CD4-positive, alpha-beta T cell treated with Interleukin-10 for 1 hour (primary cell): ENCODE data around the gene TYSND1.
"Not testable (repeated sequence)": the region's sequence is repeated elsewhere in the genome, so short reads cannot be mapped to it uniquely, and the experiment has no call there.

Experiments used
- DNase-seq: peaks from one replicate; pipeline ENCODE4 v3.0.0-alpha.2; 2020

TYSND1 gene

DNA sequence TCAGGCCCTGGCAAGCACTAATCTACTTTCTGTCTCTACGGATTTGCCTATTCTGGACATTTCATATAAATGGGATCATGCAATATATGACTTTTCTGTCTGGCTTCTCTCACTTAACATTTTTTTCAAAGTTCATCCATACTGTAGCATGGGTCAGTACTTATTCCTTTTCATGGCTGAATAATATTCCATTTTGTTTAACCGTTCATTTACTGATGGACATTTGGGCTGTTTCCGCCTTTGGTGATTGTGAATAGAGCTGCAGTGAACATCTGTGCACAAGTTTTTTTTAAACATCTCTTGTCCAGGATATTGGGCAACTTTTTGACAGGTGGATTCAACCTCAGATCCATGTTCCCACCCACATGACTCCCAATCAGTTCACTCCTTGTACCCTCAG is 44.8 kb downstream of the TYSND1 start:
- DNase-seq = no peak

DNA sequence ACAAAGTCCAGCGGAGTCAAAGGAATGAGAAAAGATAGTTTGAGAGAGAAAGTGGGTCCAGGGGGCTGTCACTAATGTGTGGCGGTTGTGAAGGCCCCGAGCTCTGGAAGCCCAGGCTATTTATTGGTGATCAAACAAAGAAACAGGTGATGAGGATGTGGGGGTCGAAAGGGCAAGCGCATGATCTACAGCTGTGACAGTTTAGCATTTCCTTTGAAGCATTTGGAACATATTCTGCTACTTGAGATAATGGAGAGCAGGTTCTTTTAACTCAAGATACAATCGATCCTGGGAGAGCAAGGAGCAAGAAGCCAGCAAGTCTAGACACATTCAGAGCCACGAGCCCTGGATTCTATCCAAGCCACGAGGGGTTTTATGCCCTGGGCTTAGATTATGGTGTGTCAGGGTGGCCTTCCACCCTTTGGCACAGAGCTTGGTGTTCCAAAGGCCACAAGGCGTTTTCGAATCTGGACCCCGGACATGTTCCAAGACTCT is 45.4 kb downstream of the TYSND1 start:
- DNase-seq = not testable (repeated sequence)

DNA sequence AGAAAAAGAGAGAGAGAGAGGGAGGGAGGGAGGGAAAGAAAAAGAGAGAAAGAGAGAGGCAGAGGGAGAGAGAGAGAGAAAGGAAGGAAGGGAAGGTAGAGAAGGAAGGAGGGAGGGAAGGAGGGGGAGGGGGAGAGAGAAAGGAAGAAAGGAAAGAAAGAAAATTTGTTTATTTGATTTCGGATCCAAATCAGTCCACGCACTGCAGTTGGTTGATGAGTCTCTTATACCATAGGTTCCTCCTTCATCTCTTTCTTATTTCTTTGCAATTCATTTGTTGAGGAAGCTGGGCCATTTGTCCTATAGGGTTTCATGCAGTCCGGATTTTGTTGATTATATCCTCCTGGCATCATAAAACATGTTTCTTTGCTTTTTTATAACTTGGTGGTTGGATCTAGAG is 48.2 kb downstream of the TYSND1 start:
- DNase-seq = no peak

DNA sequence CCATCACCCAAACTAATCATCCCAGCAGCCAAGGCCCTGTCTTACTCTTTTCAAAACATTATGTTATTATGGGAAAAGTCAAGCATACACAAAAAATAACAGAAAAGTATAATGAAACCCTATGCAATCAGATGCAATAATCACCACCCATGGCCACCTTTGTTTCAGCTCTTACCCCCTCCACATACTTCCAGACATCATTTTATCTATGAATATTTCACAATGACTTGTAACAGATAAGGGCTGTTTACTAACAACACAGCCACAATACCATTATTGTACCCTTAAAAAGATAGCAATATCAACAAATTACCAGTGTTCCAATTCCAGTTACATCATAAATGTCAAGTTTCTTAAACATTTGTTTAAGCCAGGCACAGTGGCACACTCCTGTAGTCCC is 49.0 kb downstream of the TYSND1 start:
- DNase-seq = no peak

DNA sequence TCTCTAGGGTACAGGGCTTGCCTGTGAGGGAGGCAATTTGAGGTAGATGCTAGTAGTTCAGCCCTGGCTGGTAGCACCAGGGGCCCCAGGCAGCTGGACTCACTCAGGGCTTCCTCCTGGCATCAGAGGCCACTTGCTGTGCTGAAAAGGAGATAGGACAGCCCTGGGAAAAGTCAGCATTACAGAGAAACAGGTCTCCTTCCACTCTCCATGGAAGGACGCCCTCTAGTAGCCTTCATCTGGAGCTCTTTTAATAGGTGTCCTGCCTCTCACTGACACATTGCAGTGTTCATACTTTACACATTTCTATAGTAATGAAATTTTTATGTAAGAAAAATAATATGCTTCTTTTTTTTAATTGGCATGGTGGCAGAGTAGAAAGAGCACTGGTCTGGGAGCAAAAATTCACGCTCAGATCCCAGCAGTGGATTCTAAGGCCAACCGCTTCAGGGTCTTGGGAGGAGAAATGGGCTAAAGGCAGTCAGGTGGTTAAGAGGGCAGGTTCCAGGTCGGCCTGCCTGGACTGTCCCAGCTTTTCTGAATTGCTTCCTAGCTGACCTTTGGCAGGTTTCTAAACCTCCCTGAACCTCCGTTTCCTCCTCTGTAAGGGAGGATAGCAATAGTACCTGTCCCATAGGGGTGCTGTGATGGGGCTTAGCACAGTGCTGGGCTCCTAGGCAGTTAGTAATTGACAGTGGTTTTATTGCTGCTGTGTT is 49.6 kb downstream of the TYSND1 start:
- DNase-seq = no peak

DNA sequence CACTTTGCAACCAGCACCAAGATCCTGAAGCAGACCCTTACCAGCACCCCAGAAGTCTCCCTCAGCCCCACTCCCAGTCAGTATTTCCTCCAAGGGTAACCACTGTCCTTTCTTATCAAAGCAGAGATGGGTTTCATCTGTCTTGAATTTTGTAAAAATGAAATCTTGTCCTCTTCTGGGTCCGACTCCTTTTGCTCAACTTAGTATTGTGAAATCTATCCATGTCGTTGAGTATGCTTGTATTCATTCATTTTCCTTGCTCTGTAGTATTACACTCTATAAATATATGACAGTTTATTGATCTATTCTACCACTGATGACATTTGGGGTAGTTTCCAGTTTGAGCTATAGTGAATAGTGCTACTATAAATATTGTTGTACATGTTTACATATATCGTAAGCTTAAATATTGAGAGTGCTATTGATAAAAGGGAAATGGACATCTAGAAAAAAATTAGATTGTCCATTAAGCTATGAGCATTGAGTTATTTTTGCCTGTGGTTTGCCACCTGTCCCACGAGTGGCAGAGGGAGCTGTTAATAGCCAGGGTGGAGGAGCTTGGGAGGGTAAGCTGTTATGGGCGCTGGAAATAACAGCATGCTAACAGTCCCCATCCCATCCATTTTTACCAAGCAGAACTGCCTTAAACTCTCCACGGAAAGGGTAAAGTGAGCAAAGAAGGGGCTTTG is 50.3 kb downstream of the TYSND1 start:
- no peak for DNase-seq

DNA sequence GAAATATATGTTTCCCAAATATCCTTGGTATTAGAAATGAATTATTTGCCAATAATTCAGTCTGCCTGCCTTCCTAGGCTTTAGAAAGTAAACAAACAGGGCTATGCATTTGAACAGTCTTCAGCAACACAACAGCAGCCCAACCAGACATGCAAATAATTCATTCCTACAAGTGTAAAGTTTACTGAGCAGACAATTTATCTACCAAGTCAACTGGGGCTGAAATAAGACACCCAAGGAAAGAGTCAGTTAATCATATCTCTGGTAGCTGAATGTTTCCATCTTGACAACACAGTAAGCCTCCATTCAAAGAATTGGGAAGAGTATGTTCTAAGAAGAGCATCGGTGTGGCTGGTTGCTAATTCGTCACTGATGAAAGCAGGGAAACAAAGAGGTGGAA is 52.2 kb downstream of the TYSND1 start:
- no peak for DNase-seq

DNA sequence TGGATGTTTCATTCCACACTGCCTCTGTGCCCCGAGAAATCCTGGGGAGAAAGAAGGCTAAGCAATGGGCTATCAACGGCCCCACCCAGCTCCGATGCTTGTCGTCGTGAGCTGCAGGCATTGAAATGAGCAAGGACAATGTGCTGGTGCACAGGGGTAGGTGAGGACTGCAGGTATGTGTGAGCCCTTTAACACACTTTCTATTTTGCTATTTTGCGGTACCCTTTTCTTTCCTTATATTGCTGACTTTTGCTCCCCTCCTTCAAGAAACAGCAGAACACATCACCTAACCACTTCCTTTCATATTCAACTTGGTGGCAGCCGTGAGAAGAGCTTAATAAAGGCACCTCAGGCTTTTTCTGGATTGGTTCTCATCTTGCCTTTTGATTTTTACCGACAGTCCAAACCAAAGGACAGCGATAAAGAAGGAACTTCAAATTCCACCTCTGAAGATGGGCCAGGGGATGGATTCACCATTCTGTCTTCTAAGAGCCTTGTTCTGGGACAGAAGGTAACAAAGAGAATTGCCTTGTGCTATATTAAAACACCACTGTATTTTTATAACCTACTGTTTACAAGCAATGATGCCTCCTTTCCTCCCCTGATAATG is 53.1 kb downstream of the TYSND1 start:
- peak; percentile 57 for DNase-seq

DNA sequence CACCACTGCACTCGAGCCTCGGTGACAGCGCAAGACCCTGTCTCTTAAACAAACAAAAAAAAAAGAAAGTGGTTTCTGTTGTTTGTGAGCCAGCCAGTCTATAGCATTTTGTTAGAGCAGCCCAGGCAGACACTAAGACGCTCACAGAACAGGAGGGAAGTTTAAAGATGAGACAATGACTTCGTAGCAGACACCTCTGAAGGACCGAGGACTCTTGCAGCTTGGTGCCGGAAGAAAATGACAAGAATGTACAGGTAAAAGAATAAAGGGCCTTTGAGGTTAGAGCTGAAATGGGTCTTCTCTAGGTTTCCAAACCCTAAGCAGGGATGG is 54.1 kb downstream of the TYSND1 start:
- no peak for DNase-seq

DNA sequence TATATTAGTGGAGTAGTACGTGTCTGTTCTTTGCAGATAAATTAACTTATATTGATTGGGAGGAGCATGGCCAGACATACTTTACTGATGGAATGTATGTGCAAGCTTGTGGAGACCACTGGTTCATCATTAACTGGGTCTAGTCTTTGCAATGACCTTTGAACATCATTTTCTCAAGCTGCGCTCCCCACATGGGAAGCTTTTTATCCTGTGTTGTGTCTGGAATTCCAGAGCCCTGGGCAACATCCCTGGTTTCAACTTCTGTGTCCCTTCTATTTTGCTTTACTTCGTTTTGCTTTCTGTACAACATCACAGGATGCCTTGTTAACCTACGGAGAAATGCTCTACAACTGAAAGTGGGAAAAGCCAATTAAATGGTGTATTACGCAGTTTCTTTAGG is 55.5 kb downstream of the TYSND1 start:
- DNase-seq = no peak

DNA sequence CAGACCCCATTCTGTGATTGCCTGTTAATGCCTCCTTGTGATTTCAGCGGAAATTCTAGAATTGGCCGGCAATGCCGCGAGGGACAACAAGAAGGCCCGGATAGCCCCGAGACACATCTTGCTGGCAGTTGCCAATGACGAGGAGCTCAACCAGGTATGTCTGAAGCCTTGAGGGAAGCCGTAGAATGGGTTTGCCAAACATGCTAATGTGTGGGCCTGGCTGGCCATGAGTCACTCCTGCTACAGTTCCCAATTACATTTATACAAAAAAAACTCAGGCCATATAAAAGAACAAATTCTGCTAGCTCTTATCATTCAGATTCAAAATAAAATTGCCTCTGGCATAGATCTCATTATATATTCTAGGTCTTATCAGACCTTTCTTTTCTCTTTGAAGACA is 56.5 kb downstream of the TYSND1 start:
- no peak for DNase-seq

DNA sequence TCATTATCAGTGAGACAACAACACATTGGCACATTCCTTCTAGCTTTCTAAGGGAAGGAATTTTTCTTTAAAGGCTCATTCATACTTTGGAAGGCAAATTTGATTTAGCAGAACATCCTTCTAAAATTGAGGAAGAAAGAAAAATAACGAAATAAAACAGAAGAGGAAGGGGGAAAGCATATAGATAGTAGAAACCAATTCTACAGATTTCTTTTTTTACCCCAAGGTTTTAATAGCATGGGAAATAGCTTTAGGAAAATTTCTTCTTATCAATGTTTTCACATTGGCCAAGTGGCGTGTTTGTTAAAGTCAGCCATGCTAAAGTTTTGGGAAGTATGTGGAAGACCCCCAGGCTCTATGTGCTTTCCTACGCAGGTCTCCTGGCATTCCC is 58.2 kb downstream of the TYSND1 start:
- no peak for DNase-seq
